Measurements from ENCODE around the gene PPIF.

The PPIF gene

DNA sequence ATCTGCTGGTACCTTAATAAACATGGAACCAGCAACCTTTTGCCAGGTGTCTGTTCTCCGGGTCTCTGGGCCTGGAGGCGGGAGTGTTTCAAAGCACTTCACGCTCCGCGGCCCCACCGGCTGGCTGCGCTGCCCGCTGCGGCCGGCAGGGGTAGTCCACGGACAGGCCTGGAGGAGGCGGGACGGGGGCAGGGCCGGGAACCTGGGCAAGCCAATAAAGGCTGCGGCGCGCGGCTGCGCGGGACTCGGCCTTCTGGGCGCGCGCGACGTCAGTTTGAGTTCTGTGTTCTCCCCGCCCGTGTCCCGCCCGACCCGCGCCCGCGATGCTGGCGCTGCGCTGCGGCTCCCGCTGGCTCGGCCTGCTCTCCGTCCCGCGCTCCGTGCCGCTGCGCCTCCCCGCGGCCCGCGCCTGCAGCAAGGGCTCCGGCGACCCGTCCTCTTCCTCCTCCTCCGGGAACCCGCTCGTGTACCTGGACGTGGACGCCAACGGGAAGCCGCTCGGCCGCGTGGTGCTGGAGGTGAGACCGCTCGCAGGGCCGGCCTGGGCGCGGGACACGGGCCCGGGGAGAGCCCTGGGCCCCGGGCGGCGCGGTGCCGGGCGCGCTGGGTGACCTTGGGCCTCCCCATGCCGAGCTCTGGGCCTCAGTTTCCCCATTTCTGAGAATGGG, at the start of gene PPIF:
TSS of gene PPIF (plus strand) at position 244 of the 668 bp plus-strand sequence. CDS start at position 324, 80 bp downstream.
- Histone ChIP-seq H3K4me3 (ENCODE audit: low read depth in 1 of 2, low read length in 2 of 2) (peak within 1 kb of the TSS; percentile 66 to 84), H3K4me1 (ENCODE audit: control insufficient read depth in 1 of 2, insufficient read depth in 2 of 2, low read length in 2 of 2) (peaks cover 6 to 20% of the 10 kb centered on the region in 2 donors), H3K27ac (ENCODE audit: low read length) (peak within 1 kb of the TSS; percentile 84), H3K27me3 (ENCODE audit: low read depth, low read length) (no peaks in the 10 kb centered on the region), H3K36me3 (ENCODE audit: control insufficient read depth in 1 of 2, insufficient read depth in 2 of 2, low read length in 2 of 2) (peaks cover 28 to 30% of the 10 kb centered on the region in 2 donors), H3K9me3 (ENCODE audit: control insufficient read depth in 1 of 2, low read length in 2 of 2) (no peaks in the 10 kb centered on the region)

GRCh38 chr10:79298403-79299244, 48.6 kb upstream of the PPIF start:
- peak overlapping the region; percentile 16 for H3K27ac ChIP-seq (ENCODE audit: low read length)
- no peaks in the 10 kb centered on the region for H3K9me3 ChIP-seq (ENCODE audit: control insufficient read depth in 1 of 2, low read length in 2 of 2)
- peaks cover 66 to 96% of the 10 kb centered on the region in 2 donors for H3K36me3 ChIP-seq (ENCODE audit: control insufficient read depth in 1 of 2, insufficient read depth in 2 of 2, low read length in 2 of 2)
- H3K4me1 ChIP-seq (ENCODE audit: control insufficient read depth in 1 of 2, insufficient read depth in 2 of 2, low read length in 2 of 2): peaks cover 0 to 7% of the 10 kb centered on the region in 2 donors
- no peak overlapping the region for H3K4me3 ChIP-seq (ENCODE audit: low read depth in 1 of 2, low read length in 2 of 2)
- no peaks in the 10 kb centered on the region for H3K27me3 ChIP-seq (ENCODE audit: low read depth, low read length)

DNA sequence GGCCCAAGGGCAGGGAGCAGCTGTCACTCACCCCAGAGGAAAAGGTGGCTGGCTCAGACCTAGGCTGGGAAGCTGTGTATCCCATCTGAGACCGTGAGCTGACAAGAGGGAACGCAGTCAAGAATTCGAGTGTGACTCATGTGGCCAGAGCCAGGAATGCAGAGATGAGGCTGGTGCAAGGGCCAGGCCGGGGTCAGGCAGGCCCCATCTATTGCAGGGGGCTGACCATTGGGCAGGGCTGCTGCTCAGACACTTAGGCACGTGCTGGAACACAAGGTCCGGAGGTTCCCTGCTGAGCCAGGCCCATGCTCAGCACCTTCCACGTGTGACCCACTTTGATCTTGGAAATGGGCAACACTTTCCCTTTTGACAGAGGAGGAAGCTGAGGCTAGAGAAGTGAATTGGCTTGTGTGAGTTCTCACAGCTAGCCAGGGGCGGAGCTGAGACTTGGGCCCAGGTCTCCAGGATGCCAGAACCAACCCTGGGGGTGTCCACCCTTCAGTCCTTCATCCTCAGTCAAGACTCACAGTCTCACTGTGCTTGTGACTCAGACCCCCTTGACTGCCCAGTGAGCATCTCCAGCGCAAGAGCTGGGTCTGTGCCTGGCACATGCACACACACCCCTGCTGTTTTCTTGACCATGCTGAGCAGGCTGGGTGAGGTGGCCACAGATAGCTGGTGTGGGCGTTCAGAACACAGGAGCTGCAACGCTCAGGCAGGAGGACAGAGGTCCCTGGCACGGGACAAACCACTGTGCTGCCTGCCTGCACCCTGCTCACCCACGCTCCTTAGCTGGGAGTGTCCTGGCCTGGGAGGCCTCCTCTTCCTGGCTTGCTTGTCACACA, 47.6 kb upstream of the PPIF start:
- H3K9me3 ChIP-seq (ENCODE audit: control insufficient read depth in 1 of 2, low read length in 2 of 2): no peaks in the 10 kb centered on the region
- no peak overlapping the region for H3K27ac ChIP-seq (ENCODE audit: low read length)
- peaks cover 0 to 1% of the 10 kb centered on the region in 2 donors for H3K4me1 ChIP-seq (ENCODE audit: control insufficient read depth in 1 of 2, insufficient read depth in 2 of 2, low read length in 2 of 2)
- H3K4me3 ChIP-seq (ENCODE audit: low read depth in 1 of 2, low read length in 2 of 2): no peak overlapping the region
- no peaks in the 10 kb centered on the region for H3K27me3 ChIP-seq (ENCODE audit: low read depth, low read length)
- H3K36me3 ChIP-seq (ENCODE audit: control insufficient read depth in 1 of 2, insufficient read depth in 2 of 2, low read length in 2 of 2): peaks cover 71 to 96% of the 10 kb centered on the region in 2 donors

DNA sequence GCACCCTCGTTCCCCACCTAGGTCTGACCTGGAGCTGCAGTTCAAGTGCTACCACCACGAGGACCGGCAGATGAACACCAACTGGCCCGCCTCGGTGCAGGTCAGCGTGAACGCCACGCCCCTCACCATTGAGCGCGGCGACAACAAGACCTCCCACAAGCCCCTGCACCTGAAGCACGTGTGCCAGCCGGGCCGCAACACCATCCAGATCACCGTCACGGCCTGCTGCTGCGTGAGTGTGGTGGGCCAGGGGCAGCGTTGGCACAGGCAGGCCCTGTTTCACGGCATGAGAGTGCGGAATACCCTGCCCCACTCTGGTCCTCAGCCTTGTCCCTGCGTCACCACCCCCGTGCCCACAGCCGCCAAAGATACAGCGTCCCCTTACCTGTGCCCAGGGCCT, 46.6 kb upstream of the PPIF start:
- Histone ChIP-seq H3K36me3 (ENCODE audit: control insufficient read depth in 1 of 2, insufficient read depth in 2 of 2, low read length in 2 of 2) (peaks cover 73 to 96% of the 10 kb centered on the region in 2 donors), H3K4me1 (ENCODE audit: control insufficient read depth in 1 of 2, insufficient read depth in 2 of 2, low read length in 2 of 2) (no peaks in the 10 kb centered on the region), H3K27me3 (ENCODE audit: low read depth, low read length) (no peaks in the 10 kb centered on the region), H3K9me3 (ENCODE audit: control insufficient read depth in 1 of 2, low read length in 2 of 2) (no peaks in the 10 kb centered on the region), H3K4me3 (ENCODE audit: low read depth in 1 of 2, low read length in 2 of 2) (no peak overlapping the region), H3K27ac (ENCODE audit: low read length) (no peak overlapping the region)

- Histone ChIP-seq H3K36me3 (ENCODE audit: control insufficient read depth in 1 of 2, insufficient read depth in 2 of 2, low read length in 2 of 2) (peaks cover 79 to 96% of the 10 kb centered on the region in 2 donors), H3K4me3 (ENCODE audit: low read depth in 1 of 2, low read length in 2 of 2) (no peak overlapping the region), H3K4me1 (ENCODE audit: control insufficient read depth in 1 of 2, insufficient read depth in 2 of 2, low read length in 2 of 2) (no peaks in the 10 kb centered on the region), H3K9me3 (ENCODE audit: control insufficient read depth in 1 of 2, low read length in 2 of 2) (no peaks in the 10 kb centered on the region), H3K27me3 (ENCODE audit: low read depth, low read length) (no peaks in the 10 kb centered on the region), H3K27ac (ENCODE audit: low read length) (no peak overlapping the region)
Observed at GRCh38 chr10:79301754-79302530, 45.3 kb upstream of the PPIF start.

- H3K27me3 ChIP-seq (ENCODE audit: low read depth, low read length): no peaks in the 10 kb centered on the region
- no peaks in the 10 kb centered on the region for H3K9me3 ChIP-seq (ENCODE audit: control insufficient read depth in 1 of 2, low read length in 2 of 2)
- no peak overlapping the region for H3K27ac ChIP-seq (ENCODE audit: low read length)
- H3K36me3 ChIP-seq (ENCODE audit: control insufficient read depth in 1 of 2, insufficient read depth in 2 of 2, low read length in 2 of 2): peaks cover 83 to 96% of the 10 kb centered on the region in 2 donors
- H3K4me1 ChIP-seq (ENCODE audit: control insufficient read depth in 1 of 2, insufficient read depth in 2 of 2, low read length in 2 of 2): no peaks in the 10 kb centered on the region
- no peak overlapping the region for H3K4me3 ChIP-seq (ENCODE audit: low read depth in 1 of 2, low read length in 2 of 2)
Observed at GRCh38 chr10:79303631-79304478, 43.4 kb upstream of the PPIF start.

DNA sequence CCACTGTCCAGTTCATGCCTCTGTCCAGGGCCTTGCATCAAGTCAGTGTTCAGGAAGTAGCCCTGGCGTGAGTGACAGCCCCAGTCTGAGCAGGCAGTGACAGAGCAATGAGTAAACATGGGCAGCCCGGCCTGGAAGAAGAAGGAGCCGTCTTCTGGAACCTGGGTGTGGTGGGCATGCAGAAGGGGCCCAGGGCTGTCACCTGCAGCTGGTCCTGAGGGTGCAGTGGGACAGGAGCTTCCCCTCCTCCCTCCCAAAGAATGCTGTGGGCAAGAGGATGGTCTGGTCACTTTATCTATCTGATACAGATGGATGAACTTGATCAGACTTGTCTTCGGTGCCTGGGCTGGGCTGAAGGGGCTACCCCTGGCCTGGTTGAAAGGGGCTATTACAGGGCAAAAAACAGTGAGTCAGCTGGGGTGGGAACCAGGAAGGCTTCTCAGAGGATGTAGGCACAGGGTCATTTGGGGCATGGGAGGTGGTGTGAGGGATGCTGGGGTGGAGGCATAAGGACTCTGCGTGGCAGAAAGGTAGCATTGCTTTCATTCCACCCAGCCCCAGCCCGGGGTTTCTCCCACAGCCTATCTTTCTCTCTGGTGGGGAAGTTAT, 42.7 kb upstream of the PPIF start:
- Histone ChIP-seq H3K36me3 (ENCODE audit: control insufficient read depth in 1 of 2, insufficient read depth in 2 of 2, low read length in 2 of 2) (peaks cover 84 to 96% of the 10 kb centered on the region in 2 donors), H3K27ac (ENCODE audit: low read length) (no peak overlapping the region), H3K9me3 (ENCODE audit: control insufficient read depth in 1 of 2, low read length in 2 of 2) (no peaks in the 10 kb centered on the region), H3K4me1 (ENCODE audit: control insufficient read depth in 1 of 2, insufficient read depth in 2 of 2, low read length in 2 of 2) (no peaks in the 10 kb centered on the region), H3K27me3 (ENCODE audit: low read depth, low read length) (no peaks in the 10 kb centered on the region), H3K4me3 (ENCODE audit: low read depth in 1 of 2, low read length in 2 of 2) (no peak overlapping the region)

DNA sequence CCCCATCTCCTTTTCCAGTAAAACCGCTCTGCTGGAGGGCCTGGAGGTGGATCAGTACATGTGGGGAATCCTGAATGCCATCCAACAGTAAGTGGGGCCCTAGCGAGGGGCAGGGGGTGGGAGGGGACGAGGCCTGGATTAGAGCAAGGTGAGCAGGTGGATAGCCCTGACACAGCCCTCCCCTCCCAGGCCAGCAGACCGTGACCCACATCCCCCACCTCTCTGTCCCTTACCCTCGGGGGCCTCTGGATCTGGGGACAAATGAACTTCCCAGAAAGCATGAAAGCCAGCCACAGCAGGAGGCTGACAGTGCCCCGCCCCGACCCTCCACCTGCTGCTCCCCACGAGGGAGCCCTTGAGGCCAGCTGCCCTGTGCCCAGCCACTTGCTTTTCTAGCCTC, 41.8 kb upstream of the PPIF start:
- H3K27ac ChIP-seq (ENCODE audit: low read length): no peak overlapping the region
- no peaks in the 10 kb centered on the region for H3K9me3 ChIP-seq (ENCODE audit: control insufficient read depth in 1 of 2, low read length in 2 of 2)
- no peaks in the 10 kb centered on the region for H3K4me1 ChIP-seq (ENCODE audit: control insufficient read depth in 1 of 2, insufficient read depth in 2 of 2, low read length in 2 of 2)
- no peak overlapping the region for H3K4me3 ChIP-seq (ENCODE audit: low read depth in 1 of 2, low read length in 2 of 2)
- no peaks in the 10 kb centered on the region for H3K27me3 ChIP-seq (ENCODE audit: low read depth, low read length)
- peaks cover 76 to 95% of the 10 kb centered on the region in 2 donors for H3K36me3 ChIP-seq (ENCODE audit: control insufficient read depth in 1 of 2, insufficient read depth in 2 of 2, low read length in 2 of 2)

GRCh38 chr10:79305988-79306387, 41.3 kb upstream of the PPIF start:
- Histone ChIP-seq H3K4me1 (ENCODE audit: control insufficient read depth in 1 of 2, insufficient read depth in 2 of 2, low read length in 2 of 2) (no peaks in the 10 kb centered on the region), H3K9me3 (ENCODE audit: control insufficient read depth in 1 of 2, low read length in 2 of 2) (no peaks in the 10 kb centered on the region), H3K4me3 (ENCODE audit: low read depth in 1 of 2, low read length in 2 of 2) (no peak overlapping the region), H3K27ac (ENCODE audit: low read length) (no peak overlapping the region), H3K36me3 (ENCODE audit: control insufficient read depth in 1 of 2, insufficient read depth in 2 of 2, low read length in 2 of 2) (peaks cover 73 to 91% of the 10 kb centered on the region in 2 donors), H3K27me3 (ENCODE audit: low read depth, low read length) (no peaks in the 10 kb centered on the region)

All from muscle layer of duodenum (tissue), 2 donors.